H1 (cell line): ENCODE results near the gene CASK. TPM values are rescaled to one million over a fixed set of nuclear protein-coding genes. Genes with fewer than 3 reads are reported as not detected.

Experiments used
- polyA plus RNA-seq, 7 experiments: library from polyadenylated mRNA; depleted of rRNA in 3 of 7; stranded (reverse) in 5 of 7; unstranded in 2 of 7; fragments of >200 nt in 5 of 7; fragments of 200-250 nt in 2 of 7; gene quantifications; 1 replicate in 5 of 7; 2 replicates in 1 of 7; 4 replicates in 1 of 7; pipeline versions ENCODE4 v1.2.1 to v1.2.3, GENCODE V29; 2011 to 2013; ENCODE audit warnings: missing spikeins in 2 of 7, mixed read lengths in 2 of 7
- total RNA-seq: library from RNA; stranded (reverse); fragmentation: NEBNext Ultra II Directional; extraction: Animal tissue kit (Norgen Biotek cat#: 25700); gene quantifications from 2 replicates; pipeline ENCODE4 v1.2.1, GENCODE V29; 2021
- TF ChIP-seq, protein P1 (sequence below): IDR thresholded peaks from 2 replicates; pipeline ENCODE4 v1.6.1; 2012; ENCODE audit warnings: low read length, inconsistent platforms

The CASK gene
- total and polyA plus RNA-seq, 2 of the 8 experiments (the other 6 are each of a cell fraction or from before 2014, with no cell fraction given), result 21.6 to 55.1 TPM

DNA sequence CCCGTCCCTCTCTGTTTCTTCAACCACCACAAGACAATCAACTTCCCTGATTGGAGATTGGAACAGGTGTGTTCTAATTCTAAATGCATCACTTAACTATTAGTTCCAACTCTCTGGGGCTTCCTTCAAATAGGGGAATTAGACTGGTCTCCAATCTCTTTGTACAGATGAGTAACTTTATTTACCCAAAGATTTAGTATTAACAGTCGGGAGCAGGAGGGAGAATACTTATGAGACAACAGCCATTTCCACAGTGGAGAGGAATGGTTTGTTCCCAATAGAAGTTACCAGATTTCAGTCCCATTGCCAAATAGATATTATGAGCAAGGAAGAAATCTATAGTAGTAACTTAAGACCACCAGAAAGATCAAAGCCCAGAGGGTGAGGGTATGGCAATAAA is 46.2 kb downstream of the CASK start (continued):
- TF ChIP-seq, protein P1, sequence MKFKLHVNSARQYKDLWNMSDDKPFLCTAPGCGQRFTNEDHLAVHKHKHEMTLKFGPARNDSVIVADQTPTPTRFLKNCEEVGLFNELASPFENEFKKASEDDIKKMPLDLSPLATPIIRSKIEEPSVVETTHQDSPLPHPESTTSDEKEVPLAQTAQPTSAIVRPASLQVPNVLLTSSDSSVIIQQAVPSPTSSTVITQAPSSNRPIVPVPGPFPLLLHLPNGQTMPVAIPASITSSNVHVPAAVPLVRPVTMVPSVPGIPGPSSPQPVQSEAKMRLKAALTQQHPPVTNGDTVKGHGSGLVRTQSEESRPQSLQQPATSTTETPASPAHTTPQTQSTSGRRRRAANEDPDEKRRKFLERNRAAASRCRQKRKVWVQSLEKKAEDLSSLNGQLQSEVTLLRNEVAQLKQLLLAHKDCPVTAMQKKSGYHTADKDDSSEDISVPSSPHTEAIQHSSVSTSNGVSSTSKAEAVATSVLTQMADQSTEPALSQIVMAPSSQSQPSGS, result no peak
